HepG2 (cell line): ENCODE data around the gene TMEM185B. TPM values are rescaled to one million over a fixed set of nuclear protein-coding genes. Genes with fewer than 3 reads are reported as not detected.

Experiments
- ARID3A ChIP-seq: IDR thresholded peaks from 2 replicates; pipeline ENCODE4 v1.6.1; 2012; ENCODE audit warnings: low read depth, low read length, improper control_type of control experiment
- LCORL ChIP-seq, 2 experiments: fragments of 450-650 bp in 1 of 2; sonication (generic) in 1 of 2; formaldehyde crosslinking in 1 of 2; IDR thresholded peaks; 2 replicates each; pipeline versions ENCODE4 v1.5.0 to v1.6.1; 2017 to 2020; ENCODE audit warnings: antibody characterized with exemption in 1 of 2, missing genetic modification reagents in 1 of 2
- MBD4 ChIP-seq: IDR thresholded peaks from 2 replicates; pipeline ENCODE4 v1.6.1; 2012; ENCODE audit warnings: low read length, inconsistent platforms, borderline replicate concordance
- MEIS1 ChIP-seq: sonication (generic); formaldehyde crosslinking; IDR thresholded peaks from 2 replicates; pipeline ENCODE4 v1.9.0; 2021; ENCODE audit warnings: mild to moderate bottlenecking, missing genetic modification reagents, moderate library complexity, borderline replicate concordance
- MZF1 ChIP-seq: sonication (generic); formaldehyde crosslinking; IDR thresholded peaks from 2 replicates; pipeline ENCODE4 v1.8.1; 2023; ENCODE audit warnings: mild to moderate bottlenecking, missing genetic modification reagents, borderline replicate concordance
- NFIB ChIP-seq: sonication (generic); formaldehyde crosslinking; IDR thresholded peaks from 2 replicates; pipeline ENCODE4 v1.9.0; 2021; ENCODE audit warnings: missing genetic modification reagents, mild to moderate bottlenecking, borderline replicate concordance
- NPAS2 ChIP-seq: sonication (generic); formaldehyde crosslinking; IDR thresholded peaks from 2 replicates; pipeline ENCODE4 v1.8.0; 2022; ENCODE audit warnings: mild to moderate bottlenecking, missing genetic modification reagents, borderline replicate concordance
- SAFB2 ChIP-seq: sonication (generic); formaldehyde crosslinking; IDR thresholded peaks from 2 replicates; pipeline ENCODE4 v1.5.1; 2020; ENCODE audit warnings: missing genetic modification reagents, low read depth, mild to moderate bottlenecking, borderline replicate concordance
- SP4 ChIP-seq: sonication (generic); formaldehyde crosslinking; IDR thresholded peaks from 2 replicates; pipeline ENCODE4 v1.8.1; 2023; ENCODE audit warnings: mild to moderate bottlenecking, missing genetic modification reagents
- SRY ChIP-seq: sonication (generic); formaldehyde crosslinking; IDR thresholded peaks from 2 replicates; pipeline ENCODE4 v1.8.0; 2022; ENCODE audit warnings: mild to moderate bottlenecking, missing genetic modification reagents
- TAF1 ChIP-seq: sonication (generic); formaldehyde crosslinking; IDR thresholded peaks from 2 replicates; pipeline ENCODE4 v1.4.0; 2020; ENCODE audit warnings: missing genetic modification reagents
- TBX2 ChIP-seq: sonication (generic); formaldehyde crosslinking; IDR thresholded peaks from 2 replicates; pipeline ENCODE4 v1.5.0; 2020; ENCODE audit warnings: missing genetic modification reagents, mild to moderate bottlenecking, borderline replicate concordance
- TBX3 ChIP-seq: fragments of 450-650 bp; IDR thresholded peaks from 2 replicates; pipeline ENCODE4 v1.6.1; 2017; ENCODE audit warnings: antibody characterized with exemption, mild to moderate bottlenecking, inconsistent platforms, borderline replicate concordance
- TERF1 ChIP-seq: sonication (generic); formaldehyde crosslinking; IDR thresholded peaks from 2 replicates; pipeline ENCODE4 v1.8.0; 2022; ENCODE audit warnings: mild to moderate bottlenecking, missing genetic modification reagents, moderate library complexity
- ZFP1 ChIP-seq: IDR thresholded peaks from 2 replicates; pipeline ENCODE4 v1.6.1; 2016
- ZNF12 ChIP-seq: sonication (generic); formaldehyde crosslinking; IDR thresholded peaks from 2 replicates; pipeline ENCODE4 v1.5.0; 2020; ENCODE audit warnings: missing genetic modification reagents
- ZNF180 ChIP-seq: sonication (generic); formaldehyde crosslinking; IDR thresholded peaks from 2 replicates; pipeline ENCODE4 v1.4.0; 2020; ENCODE audit warnings: low read depth, missing genetic modification reagents, borderline replicate concordance
- ZNF282 ChIP-seq: fragments of 450-650 bp; IDR thresholded peaks from 2 replicates; pipeline ENCODE4 v1.6.1; 2018; ENCODE audit not compliant: partially characterized antibody
- ZNF556 ChIP-seq: sonication (generic); formaldehyde crosslinking; IDR thresholded peaks from 2 replicates; pipeline ENCODE4 v1.4.0; 2020; ENCODE audit warnings: mild to moderate bottlenecking, missing genetic modification reagents, borderline replicate concordance
- ZSCAN29 ChIP-seq: sonication (generic); formaldehyde crosslinking; conservative IDR thresholded peaks from 2 replicates; pipeline ENCODE4 v1.4.0; 2020; ENCODE audit warnings: mild to moderate bottlenecking, missing genetic modification reagents
- polyA plus RNA-seq, 8 experiments: library from polyadenylated mRNA; depleted of rRNA in 3 of 8; stranded (reverse) in 7 of 8; unstranded in 1 of 8; fragments of >200 nt; fragmentation: Illumina TruSeq in 4 of 8; extraction: Trizol in 4 of 8; gene quantifications; 2 replicates each; pipeline versions ENCODE4 v1.2.1 to v1.2.3, GENCODE V29; 2011 to 2016; ENCODE audit warnings: low read depth in 4 of 8, missing spikeins in 1 of 8, mixed read lengths in 1 of 8; ENCODE audit not compliant: insufficient read depth in 1 of 8
- total RNA-seq, 5 experiments: library from RNA; depleted of rRNA; stranded (reverse); fragments of >200 nt; fragmentation: Illumina TruSeq; extraction: Trizol; gene quantifications; 2 replicates each; pipeline ENCODE4 v1.2.3, GENCODE V29; 2016; ENCODE audit warnings: low read depth in 1 of 5
- TF ChIP-seq, protein P1 (sequence below): sonication (generic); formaldehyde crosslinking; IDR thresholded peaks from 2 replicates; pipeline ENCODE4 v1.9.0; 2021; ENCODE audit warnings: missing genetic modification reagents, borderline replicate concordance

TMEM185B gene
- total and polyA plus RNA-seq, 2 of the 13 experiments (the other 11 are each of a cell fraction or from before 2014, with no cell fraction given), result 5.6 to 7.0 TPM

DNA sequence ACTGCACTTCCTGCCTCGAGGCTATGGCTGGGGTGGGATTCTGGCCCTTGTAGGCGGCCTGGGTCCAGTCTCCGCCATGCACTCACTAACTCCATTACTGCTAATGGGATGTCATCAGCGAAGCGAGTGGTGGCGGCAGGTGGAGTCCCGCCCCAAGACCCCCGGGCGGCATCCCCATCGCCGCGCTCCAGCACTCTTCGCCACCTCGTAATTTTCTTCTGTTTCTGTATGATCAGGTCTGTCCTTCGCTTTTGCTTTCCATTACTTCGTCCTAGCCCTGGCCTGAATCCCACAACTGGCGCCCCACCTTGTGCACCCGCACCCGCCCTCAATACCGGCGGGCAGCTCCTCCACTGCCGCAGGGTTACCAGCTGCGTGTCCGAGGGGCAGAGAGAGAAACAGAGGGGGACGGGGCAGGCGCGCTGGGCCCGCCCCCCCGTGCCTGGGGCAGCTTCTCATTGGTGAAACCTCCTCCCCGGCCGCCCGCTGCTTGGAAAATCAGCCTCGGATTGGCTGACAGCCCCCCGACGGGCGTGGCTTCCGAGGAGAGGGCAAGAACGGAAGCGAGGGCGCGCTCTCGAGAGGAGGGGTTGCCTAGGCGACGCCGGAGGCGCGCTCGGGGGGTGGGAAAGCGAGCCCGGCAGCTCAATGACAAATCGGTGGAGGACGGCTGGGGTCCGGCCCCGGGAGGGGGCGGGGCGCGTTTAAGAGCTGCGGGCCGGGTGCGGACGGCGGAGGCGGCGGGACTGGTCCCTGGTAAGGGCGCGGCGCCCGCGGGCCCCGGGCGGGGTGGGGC lies 29.2 kb upstream of the TMEM185B start, which contains the start of gene RALB (continued):
- TF ChIP-seq ZNF556 (CRISPR knock-in tag) (0 out of 2 replicates have a peak, but pooled peaks have one; percentile 48), TAF1 (CRISPR knock-in tag) (peak; percentile 37; the same call in 1 of the 2 replicates), NPAS2 (CRISPR knock-in tag) (no peak), TBX2 (CRISPR knock-in tag) (peak; percentile 47; the same call in 1 of the 2 replicates), TERF1 (CRISPR knock-in tag) (no peak), SRY (CRISPR knock-in tag) (0 out of 2 replicates have a peak, but pooled peaks have one; percentile 7), TBX3 (no peak), ZSCAN29 (CRISPR knock-in tag) (no peak), ZNF180 (CRISPR knock-in tag) (no peak), ZNF12 (CRISPR knock-in tag) (no peak), MBD4 (no peak), NFIB (CRISPR knock-in tag) (no peak), MEIS1 (CRISPR knock-in tag) (0 out of 2 replicates have a peak, but pooled peaks have one; percentile 21), ZNF282 (no peak), SAFB2 (CRISPR knock-in tag) (peak; percentile 70; the same call in 1 of the 2 replicates), MZF1 (CRISPR knock-in tag) (no peak), SP4 (CRISPR knock-in tag) (peak; percentile 100), ZFP1 (CRISPR knock-in tag) (no peak), LCORL (IDR thresholded peaks at IDR 0.05) (no peak), LCORL (CRISPR knock-in tag; IDR thresholded peaks at IDR 0.05) (no peak; the same call in 1 of the 2 replicates), ARID3A (0 out of 2 replicates have a peak, but pooled peaks have one; percentile 6)
- TF ChIP-seq, protein P1, sequence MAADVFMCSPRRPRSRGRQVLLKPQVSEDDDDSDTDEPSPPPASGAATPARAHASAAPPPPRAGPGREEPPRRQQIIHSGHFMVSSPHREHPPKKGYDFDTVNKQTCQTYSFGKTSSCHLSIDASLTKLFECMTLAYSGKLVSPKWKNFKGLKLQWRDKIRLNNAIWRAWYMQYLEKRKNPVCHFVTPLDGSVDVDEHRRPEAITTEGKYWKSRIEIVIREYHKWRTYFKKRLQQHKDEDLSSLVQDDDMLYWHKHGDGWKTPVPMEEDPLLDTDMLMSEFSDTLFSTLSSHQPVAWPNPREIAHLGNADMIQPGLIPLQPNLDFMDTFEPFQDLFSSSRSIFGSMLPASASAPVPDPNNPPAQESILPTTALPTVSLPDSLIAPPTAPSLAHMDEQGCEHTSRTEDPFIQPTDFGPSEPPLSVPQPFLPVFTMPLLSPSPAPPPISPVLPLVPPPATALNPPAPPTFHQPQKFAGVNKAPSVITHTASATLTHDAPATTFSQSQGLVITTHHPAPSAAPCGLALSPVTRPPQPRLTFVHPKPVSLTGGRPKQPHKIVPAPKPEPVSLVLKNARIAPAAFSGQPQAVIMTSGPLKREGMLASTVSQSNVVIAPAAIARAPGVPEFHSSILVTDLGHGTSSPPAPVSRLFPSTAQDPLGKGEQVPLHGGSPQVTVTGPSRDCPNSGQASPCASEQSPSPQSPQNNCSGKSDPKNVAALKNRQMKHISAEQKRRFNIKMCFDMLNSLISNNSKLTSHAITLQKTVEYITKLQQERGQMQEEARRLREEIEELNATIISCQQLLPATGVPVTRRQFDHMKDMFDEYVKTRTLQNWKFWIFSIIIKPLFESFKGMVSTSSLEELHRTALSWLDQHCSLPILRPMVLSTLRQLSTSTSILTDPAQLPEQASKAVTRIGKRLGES (CRISPR knock-in tag), result no peak
